ENCODE results near the gene ANXA1.

The ANXA1 gene

GRCh38 chr9:73158723-73159122 is 7.1 kb downstream of the ANXA1 start:
- TF ChIP-seq POLR2A (IDR thresholded peaks at IDR 0.05; ENCODE audit: extremely low read depth, insufficient read length) (no peak), MAX (IDR thresholded peaks at IDR 0.05; ENCODE audit: low read depth, low read length) (no peak)
- no peak for DNase-seq (ENCODE audit: low read depth)
- H3K4me3 ChIP-seq (ENCODE audit: low read depth, low read length): no peak overlapping the region

GRCh38 chr9:73160868-73161267 is 9.2 kb downstream of the ANXA1 start:
- DNase-seq (ENCODE audit: low read depth): no peak
- H3K4me3 ChIP-seq (ENCODE audit: low read depth, low read length): no peak overlapping the region
- no peak for TF ChIP-seq MAX (IDR thresholded peaks at IDR 0.05; ENCODE audit: low read depth, low read length)
- TF ChIP-seq MYC (IDR thresholded peaks at IDR 0.05; ENCODE audit: low read depth, low read length): no peak
- no peak for TF ChIP-seq POLR2A (IDR thresholded peaks at IDR 0.05; ENCODE audit: extremely low read depth, insufficient read length)
- TF ChIP-seq CTCF (IDR thresholded peaks at IDR 0.05; ENCODE audit: low read depth, low read length): no peak

- no peak overlapping the region for H3K4me3 ChIP-seq (ENCODE audit: low read depth, low read length)
- no peak for DNase-seq (ENCODE audit: low read depth)
- TF ChIP-seq CTCF (IDR thresholded peaks at IDR 0.05; ENCODE audit: low read depth, low read length): no peak
- no peak for TF ChIP-seq POLR2A (IDR thresholded peaks at IDR 0.05; ENCODE audit: extremely low read depth, insufficient read length)
- TF ChIP-seq MYC (IDR thresholded peaks at IDR 0.05; ENCODE audit: low read depth, low read length): no peak
- no peak for TF ChIP-seq MAX (IDR thresholded peaks at IDR 0.05; ENCODE audit: low read depth, low read length)
Observed at GRCh38 chr9:73162987-73163768, 11.5 kb downstream of the ANXA1 start.

GRCh38 chr9:73165911-73166310 is 14.2 kb downstream of the ANXA1 start:
- DNase-seq (ENCODE audit: low read depth): no peak
- TF ChIP-seq MAX (IDR thresholded peaks at IDR 0.05; ENCODE audit: low read depth, low read length) (no peak), POLR2A (IDR thresholded peaks at IDR 0.05; ENCODE audit: extremely low read depth, insufficient read length) (no peak), MYC (IDR thresholded peaks at IDR 0.05; ENCODE audit: low read depth, low read length) (no peak), CTCF (IDR thresholded peaks at IDR 0.05; ENCODE audit: low read depth, low read length) (no peak)
- no peak overlapping the region for H3K4me3 ChIP-seq (ENCODE audit: low read depth, low read length)

GRCh38 chr9:73166468-73166867 is 14.8 kb downstream of the ANXA1 start:
- no peak overlapping the region for H3K4me3 ChIP-seq (ENCODE audit: low read depth, low read length)
- TF ChIP-seq CTCF (IDR thresholded peaks at IDR 0.05; ENCODE audit: low read depth, low read length): no peak
- TF ChIP-seq POLR2A (IDR thresholded peaks at IDR 0.05; ENCODE audit: extremely low read depth, insufficient read length): no peak
- TF ChIP-seq MAX (IDR thresholded peaks at IDR 0.05; ENCODE audit: low read depth, low read length): no peak
- no peak for TF ChIP-seq MYC (IDR thresholded peaks at IDR 0.05; ENCODE audit: low read depth, low read length)
- no peak for DNase-seq (ENCODE audit: low read depth)

GRCh38 chr9:73167614-73168013 is 15.9 kb downstream of the ANXA1 start:
- no peak overlapping the region for H3K4me3 ChIP-seq (ENCODE audit: low read depth, low read length)
- TF ChIP-seq POLR2A (IDR thresholded peaks at IDR 0.05; ENCODE audit: extremely low read depth, insufficient read length): no peak
- TF ChIP-seq CTCF (IDR thresholded peaks at IDR 0.05; ENCODE audit: low read depth, low read length): no peak
- no peak for TF ChIP-seq MAX (IDR thresholded peaks at IDR 0.05; ENCODE audit: low read depth, low read length)
- TF ChIP-seq MYC (IDR thresholded peaks at IDR 0.05; ENCODE audit: low read depth, low read length): no peak
- DNase-seq (ENCODE audit: low read depth): no peak
